Measurements from ENCODE around the gene ITGA1.
"Not testable (repeated sequence)": the region's sequence is repeated elsewhere in the genome, so short reads cannot be mapped to it uniquely, and the experiment has no call there.

ITGA1 gene

DNA sequence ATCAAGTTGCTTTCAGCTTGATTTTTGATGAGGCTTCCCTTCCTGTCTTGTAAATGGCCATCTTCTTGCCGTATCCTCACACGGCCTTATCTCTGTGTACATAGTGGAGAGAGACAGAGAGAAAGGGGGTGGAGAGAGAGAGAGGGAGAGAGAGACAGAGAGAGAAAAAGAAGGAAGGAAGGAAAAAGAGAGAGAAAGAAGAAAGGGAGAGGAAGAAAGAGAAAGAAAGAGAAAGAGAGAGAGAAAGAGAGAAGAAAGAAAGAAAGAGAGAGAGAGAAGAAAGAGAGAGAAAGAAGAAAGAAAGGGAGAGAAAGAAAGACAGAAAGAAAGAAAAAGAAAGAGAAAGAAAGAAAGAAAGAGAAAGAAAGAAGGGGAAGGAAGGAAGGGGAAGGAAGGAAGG is 46.6 kb downstream of the ITGA1 start:
- DNase-seq = no peak

DNA sequence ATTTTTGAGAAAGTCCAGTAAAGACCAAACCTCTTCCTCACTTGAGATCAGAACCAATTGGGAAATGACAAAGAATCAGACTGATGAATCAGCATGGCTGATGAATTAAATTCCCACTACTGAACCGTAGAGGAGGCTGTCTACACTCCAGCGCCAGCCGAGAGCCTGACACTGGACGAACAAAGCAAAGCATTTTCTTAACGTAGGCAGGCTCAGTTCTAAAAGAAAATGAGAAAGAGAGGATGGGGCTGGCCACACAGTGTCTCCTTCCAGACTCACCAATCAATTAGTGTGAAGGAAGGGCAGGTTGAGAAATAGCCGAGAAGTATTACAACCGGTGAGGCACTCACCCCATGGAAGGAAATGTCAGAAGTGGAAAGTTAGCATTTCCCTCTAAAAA is 49.4 kb downstream of the ITGA1 start:
- DNase-seq = no peak

DNA sequence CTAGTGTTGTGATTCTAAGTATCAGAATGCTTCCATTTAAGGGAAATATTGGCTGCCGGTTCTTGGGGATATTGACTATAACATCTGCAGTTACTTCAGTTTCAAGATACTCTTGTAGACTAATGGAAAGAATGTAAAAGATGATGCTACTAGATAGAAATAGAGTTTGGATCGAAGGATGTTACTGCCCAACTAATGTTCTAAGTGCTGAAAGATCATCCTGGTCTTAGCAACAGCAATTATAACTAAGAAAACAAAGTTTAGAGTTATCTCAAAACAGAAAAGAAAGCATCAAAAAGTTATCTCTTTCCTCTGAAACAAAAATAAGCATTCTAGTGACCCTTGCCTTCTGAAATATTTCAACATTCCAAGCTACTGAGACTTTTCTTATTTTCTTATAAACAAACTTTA is 49.9 kb downstream of the ITGA1 start:
- no peak for DNase-seq

DNA sequence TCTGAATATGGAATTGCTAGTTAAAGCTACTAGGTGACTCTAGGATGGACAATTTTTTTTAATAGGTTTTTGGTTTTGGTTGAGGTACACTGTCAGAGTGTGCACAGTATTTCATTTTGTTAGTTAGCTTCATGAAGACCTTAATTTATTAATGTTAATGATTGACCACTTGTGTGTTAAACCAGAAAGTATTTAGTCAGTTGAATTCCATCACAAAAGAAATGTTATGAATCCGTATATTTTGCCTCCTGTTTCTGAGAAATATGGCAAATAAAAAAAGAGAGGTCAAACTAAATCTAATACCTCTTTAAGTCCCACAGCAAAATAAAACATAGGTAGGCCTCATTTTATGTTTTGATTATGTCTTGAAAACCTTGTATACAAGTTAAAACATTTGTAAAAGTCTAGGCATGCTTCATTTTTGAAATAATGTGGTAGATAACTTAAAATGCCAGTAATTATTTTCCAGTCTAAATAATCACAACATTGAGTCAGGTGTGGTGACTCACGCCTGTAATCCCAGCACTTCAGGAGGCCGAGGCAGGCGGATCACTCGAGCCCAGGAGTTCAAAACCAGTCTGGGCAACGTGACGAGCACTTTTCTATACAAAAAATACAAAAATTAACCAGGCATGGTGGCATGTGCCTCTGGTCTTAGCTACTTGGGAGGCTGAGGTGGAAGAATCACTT is 50.8 kb downstream of the ITGA1 start:
- no peak for DNase-seq

DNA sequence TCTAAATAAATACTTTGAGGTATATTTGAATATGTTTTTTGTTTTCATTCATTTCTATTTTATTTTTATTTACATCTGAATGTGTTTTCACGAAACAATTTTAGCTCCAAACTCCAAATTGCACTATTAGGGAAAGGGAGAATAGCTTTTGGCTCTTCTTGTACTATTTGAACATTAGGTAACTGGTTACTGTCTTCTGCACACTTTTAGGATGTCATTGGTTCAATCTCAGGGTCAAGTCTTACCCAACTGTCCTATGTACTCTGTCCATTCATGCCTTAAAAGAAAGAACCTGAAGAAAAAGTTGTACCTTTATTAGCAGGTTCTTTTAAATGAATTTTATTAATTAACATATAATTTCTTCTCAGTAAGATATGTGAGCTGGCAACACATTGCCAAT is 51.6 kb downstream of the ITGA1 start:
- DNase-seq = no peak

DNA sequence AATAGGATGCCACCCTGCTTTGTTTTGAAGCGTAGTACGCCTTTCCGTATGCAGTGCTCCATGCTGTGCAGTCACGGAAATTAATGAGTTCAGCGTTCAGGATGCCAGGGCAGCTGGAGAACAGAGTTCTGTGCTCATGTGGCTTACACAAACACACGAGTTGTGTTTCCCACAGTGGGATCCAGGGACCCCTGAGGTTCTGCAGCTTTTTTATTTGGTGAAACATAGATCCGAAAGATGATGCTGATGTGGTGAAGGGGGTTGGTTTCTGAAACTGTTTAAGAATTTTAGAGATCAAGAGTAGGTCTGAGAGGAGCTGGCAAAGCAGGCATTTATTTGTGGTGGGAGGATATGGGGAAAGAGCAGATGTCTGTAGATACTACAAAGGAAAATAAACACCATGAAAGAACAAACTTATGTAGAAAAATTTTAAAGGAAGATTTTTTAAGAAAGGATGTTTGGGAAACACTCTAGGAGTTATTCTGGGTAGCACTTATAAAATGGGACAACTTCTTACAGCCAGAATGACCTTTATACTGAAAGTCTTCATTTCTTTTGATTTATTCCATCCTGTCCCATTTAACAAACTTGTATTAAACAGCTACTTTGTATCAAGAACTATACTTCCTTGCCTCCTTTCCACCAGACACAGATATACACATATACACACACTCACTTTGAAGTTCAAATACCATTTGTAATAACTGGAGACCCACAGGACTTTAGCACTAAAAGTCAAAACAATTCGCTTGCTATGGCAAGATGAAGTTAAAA is 52.7 kb downstream of the ITGA1 start:
- DNase-seq = no peak

DNA sequence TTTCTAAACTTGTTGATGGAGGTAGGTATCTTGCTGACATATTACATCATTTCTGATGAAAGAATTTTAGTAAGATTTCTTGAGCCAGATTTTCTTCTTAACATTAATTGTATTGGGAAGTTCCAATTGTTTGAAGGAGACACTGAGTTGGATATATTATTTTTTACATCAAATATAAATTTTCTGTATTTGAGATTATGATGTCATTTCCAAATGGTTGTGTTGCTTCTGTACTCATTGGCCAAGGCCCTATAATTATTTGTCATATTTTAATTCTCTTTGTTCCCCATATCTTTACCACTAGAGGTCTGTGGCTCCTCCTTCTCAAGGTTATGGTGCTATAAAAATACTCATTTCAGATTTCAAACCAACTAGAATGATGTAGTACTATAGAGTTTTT is 53.4 kb downstream of the ITGA1 start:
- no peak for DNase-seq

DNA sequence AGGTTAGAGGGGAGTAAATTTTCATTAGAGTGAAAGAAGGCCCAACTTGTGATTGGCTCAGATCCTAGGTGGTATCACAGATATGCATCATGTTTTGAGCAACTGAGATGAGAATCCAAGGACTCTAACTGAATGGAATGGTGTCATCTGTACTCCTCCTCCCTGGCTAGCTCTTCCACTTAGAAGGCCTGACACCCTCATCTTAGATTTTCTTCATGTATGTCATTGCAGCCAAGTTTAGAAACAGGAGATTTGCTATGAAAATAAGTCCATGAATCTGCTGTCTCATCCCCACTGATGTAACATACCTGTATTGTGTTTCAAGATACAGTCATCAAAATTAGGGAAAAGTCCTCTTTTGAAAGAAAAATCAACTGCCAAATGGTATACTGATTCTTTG is 54.4 kb downstream of the ITGA1 start:
- DNase-seq = no peak

DNA sequence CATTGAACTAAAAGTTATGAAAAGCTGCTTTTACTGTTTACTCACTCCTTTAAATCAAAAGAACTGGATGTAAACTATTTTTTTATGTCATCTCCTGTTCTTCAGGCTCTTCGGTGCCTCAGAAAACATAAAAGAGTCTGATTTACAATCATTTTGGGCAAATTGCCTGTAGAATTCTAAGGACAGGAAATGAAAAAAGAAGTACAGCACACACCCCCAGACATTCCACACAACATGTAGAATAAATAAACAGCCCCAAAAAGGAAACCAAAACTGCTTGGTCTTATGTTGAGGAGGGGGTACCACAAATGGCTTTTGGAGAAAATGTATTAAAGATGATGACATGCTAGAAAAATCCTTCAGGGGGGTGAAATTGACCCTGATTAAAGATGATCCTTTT is 57.2 kb downstream of the ITGA1 start:
- DNase-seq = no peak

DNA sequence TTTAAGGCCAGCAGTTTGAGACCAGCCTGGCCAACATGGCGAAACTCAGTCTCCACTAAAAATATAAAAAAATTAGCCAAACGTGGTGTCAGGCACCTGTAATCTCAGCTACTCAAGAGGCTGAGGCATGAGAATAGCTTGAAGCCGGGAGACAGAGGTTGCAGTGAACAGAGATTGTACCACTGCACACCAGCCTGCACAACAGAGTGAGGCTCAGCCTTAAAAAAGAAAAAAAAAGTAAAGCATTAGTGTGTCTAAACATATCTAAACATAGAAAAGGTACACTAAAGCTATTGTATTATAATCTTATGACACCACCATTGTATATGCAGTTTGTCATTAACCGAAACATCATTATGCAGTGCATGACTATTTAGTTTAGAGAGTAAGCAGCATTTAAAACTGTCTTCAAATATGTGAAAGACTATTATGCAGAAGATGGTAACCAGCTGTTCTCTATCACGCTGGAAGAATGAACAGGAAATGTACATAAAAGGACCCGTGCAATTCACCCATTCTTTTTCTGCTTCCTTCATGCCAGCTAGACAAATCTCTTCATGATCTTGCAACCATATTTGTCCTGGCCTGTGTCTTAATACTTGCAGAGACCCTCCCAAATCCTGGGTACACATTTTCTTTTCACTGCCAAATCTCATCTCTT is 58.6 kb downstream of the ITGA1 start:
- DNase-seq = no peak

DNA sequence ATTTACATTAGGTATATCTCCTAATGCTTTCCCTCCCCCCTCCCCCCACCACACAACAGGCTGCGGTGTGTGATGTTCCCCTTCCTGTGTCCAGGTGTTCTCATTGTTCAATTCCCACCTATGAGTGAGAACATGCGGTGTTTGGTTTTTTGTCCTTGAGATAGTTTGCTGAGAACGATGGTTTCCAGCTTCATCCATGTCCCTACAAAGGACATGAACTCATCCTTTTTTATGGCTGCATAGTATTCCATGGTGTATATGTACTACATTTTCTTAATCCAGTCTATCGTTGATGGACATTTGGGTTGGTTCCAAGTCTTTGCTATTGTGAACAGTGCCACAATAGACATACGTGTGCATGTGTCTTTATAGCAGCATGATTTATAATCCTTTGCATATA is 61.0 kb downstream of the ITGA1 start:
- DNase-seq = not testable (repeated sequence)

DNA sequence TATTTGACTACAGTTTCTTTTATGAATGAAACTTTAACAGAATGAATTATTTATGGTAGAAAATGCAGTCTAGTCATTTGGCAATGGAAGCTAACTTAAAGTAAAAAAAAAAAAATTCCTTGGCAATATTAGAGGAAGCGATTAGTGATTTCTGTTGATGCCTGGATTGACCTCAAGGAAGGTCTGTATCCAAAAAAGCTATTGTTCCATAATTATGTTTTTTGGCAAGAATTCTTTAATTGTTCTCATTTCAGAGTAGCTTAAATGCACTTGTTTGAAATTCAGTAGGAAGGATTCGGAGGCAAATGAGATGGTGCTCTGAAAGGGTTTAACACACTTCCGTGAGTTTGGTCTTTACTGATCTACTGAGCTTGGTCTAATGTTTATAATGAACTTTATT is 61.8 kb downstream of the ITGA1 start:
- no peak for DNase-seq

DNA sequence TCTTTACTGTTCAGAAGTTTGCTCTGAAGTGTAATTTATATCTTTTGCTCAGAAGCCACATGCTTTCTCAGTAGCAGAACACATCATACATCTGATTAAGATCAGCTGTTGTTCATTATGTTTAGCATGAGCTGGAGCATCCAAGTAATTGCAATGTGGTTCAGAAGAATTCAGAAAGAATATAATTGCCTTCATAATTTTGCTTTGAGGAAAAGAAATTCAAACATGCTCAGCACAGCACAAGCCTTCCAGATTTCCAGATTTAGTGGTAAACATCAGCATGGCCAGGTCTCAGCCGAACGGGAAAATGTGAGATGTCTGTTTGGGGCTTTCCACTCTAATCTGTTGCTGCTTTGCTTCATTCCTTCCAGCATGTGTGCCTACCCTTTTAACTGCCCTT is 65.9 kb downstream of the ITGA1 start:
- no peak for DNase-seq

DNA sequence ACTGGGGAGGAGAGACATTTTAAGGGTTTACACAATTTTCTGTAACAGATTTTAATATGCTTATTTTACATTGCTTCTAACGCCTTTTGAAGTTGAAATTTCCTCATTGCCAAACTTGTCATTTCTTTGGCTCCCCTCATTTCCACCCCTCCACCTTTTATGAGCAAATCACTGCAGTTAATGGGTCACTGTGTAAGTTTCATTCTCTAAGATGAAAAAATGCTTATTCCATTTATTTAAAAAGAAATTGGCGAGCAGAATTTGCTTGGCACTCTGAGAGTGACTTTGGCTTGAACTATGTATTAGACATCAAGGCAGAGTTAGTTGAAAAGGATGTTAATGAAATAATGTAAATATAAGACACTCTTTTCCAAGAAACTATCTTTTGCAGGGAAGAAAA is 66.6 kb downstream of the ITGA1 start:
- DNase-seq = no peak

DNA sequence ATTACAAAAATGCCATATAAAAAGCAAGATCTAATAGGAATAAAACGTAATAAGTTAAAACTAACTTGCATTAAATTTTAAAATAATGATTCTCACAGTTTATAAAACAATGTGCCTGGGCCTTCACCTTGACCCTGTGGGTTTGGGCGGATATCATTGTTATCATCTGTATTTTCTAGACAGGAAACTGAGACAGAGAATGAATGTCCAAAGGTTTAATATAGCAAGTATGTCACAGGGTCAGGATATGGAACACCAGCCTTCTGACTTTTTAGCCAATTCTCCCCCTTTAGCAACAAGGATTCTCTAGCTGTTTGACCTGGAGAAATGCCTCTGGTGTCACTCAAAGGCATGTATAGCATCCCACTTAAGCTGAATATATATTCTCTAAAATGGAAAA is 67.2 kb downstream of the ITGA1 start:
- no peak for DNase-seq

DNA sequence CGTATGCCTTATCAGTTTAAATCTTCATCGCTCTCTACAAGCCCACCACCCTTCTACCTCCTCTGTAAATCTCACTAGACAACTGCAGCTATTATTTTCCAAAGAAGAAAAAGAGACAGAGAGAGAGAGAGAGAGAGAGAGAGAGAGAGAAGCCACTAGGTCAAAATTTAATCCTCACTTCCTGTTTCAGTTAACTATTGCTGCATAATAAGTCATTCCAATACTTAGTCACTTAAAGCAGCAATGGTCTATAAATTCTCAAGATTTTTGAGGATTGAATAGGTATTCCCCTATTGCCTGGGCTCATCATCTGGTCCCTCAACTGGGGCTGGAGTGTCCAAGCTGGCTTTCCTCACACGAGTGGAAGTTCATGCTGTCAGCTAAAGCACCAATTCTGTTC is 68.8 kb downstream of the ITGA1 start:
- DNase-seq = peak; percentile 7 to 12

DNA sequence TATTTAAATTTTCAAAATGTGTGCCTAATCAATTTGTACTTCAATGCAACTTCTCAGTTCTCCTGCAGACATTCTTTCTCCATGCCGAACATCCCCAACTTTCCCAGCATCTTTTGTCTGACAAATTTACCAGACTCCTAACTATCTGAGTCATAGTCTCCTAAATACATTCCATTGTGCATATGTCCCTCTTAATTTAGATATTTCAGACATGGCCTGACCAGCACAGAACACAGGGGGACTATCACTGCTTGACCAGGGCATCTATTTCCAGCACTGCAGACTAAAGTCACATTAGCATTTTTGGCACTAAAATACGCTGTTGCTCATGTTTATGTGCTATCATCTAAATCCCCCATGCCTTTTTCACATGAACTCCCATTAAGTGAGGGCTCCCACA is 71.9 kb downstream of the ITGA1 start:
- no peak for DNase-seq

DNA sequence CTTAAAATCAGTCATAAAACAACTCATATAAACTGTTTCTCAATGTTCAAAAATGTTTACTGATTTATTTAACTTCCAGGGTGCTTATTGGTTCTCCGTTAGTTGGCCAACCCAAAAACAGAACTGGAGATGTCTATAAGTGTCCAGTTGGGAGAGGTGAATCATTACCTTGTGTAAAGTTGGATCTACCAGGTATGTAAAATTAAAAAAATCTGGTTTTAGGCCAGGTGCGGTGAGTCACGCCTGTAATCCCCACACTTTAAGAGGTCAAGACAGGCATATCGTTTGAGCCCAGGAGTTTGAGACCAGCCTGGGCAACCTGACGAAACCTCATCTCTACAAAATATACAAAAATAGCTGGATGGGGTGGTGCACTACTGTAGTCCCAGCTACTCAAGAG is 73.7 kb downstream of the ITGA1 start:
- no peak for DNase-seq

DNA sequence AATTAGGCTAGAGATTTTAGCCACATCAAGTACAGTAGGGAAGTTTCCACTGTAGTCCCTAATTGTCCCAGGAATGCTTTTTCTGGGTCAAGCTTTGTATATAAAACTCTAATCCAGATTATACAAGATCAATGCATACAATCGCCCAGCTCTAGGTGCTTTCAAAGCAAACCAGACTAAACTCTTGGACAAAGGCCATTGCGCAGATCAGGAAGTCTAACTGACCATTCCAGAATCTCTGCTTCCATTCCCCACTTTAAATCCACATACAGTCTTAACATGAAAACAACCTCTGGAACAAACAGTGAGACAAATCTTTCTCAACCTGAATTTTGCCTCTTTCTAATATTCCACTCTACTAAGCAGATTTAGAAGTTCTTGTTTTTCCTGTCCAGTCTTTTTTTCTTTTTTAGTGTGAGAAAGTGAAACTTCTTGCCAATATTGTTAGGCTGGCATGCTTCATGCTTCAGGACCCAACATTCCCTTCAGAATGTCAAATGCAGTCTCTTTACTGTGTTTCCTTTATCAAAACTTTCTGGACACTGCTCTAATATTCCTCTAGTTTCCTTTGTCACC is 76.1 kb downstream of the ITGA1 start:
- DNase-seq = no peak

DNA sequence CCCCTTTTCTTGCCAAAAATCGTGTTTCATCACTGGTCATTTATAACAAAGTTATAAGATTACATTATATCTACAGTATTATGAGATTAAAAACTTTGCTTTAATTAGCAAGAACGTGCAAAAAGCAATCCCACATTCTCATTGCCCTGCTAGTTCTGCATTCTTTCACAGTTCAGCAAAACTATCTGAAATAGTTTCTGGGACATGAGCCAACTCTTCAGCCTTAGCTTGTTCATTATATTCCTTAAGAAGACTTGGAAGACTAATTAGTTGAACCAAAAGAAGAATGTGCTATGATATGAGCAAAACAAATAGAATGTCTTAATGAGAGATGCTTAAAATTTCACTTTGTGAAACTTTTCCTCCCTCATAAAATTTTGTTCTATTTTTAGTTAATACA is 76.7 kb downstream of the ITGA1 start:
- DNase-seq = no peak

DNA sequence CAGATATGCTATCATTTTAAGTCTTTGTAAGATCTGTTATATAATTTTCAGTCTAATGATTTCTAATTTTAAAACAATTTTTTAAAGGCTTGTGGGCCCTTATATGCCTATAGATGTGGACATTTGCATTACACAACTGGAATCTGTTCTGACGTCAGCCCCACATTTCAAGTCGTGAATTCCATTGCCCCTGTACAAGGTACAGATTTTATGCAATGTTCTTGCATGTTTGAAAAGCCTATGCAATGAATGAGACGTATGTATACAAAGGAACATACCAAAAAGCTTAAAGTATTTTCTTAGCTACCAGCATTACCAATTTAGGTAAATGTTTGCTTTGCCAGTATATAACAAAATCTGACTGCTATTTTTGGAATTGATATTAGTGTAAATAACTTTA is 77.2 kb downstream of the ITGA1 start:
- no peak for DNase-seq

DNA sequence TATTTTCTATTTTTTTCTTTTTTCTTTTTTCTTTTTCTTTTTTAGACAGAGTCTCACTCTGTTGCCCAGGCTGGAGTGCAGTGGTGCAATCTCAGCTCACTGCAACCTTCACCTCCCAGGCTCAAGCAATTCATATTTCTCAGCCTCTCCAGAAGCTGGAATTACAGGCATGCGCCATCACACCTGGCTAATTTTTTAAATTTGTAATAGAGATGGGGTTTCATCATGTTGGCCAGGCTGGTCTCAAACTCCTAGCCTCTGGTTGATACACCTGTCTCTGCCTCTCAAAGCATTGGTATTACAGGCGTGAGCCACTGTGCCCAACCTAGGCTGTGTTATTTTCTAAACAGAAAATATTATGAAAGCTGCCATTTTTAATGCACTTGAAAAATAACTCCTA is 78.3 kb downstream of the ITGA1 start:
- not testable (repeated sequence) for DNase-seq

DNA sequence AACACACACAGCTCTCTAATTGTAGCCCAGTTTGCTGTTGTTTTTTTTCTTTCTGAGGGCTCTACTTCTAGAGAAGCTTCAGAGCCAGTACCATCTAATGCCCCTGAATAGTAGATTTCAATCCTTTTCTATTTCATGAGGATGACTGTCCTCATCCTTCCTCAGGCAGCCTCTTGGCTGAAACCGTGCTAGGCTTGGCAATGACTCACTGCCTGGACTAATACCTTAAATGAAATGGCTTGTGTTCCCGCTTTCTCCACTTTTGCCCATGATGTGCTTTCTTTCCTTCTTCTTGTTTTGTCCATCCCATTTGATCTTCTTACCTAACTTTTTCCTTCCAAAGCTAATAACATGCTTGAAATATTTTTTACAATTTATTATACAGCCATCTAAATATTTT is 80.1 kb downstream of the ITGA1 start:
- no peak for DNase-seq

DNA sequence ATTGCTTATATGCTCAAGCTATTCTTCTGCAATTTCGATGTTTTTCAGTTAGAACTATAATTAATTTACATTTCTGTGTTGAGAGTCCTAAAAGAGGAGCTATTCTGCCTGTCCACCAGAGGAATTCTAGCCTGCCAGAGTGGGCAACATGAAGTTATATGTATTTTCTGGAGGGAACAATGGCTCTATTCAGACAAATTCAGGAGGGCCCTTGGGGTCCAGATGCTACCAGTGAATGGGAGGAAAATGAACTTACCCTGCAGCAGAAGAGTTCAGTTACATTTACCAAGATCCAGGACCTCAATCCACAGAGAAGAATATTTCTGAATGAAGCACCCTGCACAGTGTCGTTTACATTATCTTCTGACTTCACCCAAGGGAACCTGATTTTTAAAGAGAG is 80.7 kb downstream of the ITGA1 start:
- DNase-seq = no peak
